Sigmoid colon (tissue), 4 donors: ENCODE results near the gene POLR3K.

ENCODE experiments used
- EP300 ChIP-seq, 4 donors: sonication (generic); formaldehyde crosslinking; IDR thresholded peaks; one replicate each; pipeline ENCODE4 v1.6.1; 2017; ENCODE audit warnings: antibody characterized with exemption in 4 of 4
- POLR2AphosphoS5 ChIP-seq, 4 donors: sonication (generic); formaldehyde crosslinking; IDR thresholded peaks; one replicate each; pipeline ENCODE4 v1.6.1; 2017; ENCODE audit warnings: antibody characterized with exemption in 4 of 4
- TF ChIP-seq, protein P1 (sequence below), 4 experiments: fragments of 450-650 bp in 3 of 4; fragments of 200-600 bp in 1 of 4; IDR thresholded peaks; one replicate each; pipeline ENCODE4 v1.5.1; 2016 to 2019; ENCODE audit warnings: antibody characterized with exemption in 4 of 4, mild to moderate bottlenecking in 3 of 4, moderate library complexity in 2 of 4

DNA sequence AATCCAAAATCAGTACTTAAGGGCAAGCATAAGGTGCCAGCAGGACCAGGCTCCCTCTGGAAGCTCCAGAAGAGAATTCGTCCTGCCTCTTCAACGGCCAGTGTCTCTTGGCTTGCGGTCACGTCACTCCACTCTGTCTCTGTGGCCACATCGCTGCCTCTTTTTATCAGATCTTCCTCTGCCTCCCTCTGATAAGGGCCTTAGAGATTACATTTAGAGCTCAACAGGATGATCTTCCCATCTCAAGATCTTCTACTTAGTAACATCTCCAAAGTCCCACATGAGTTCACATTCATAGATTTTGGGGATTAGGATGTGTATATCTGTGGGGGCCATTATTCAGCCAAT is 41.5 kb upstream of the POLR3K start:
- no peak for TF ChIP-seq POLR2AphosphoS5 (IDR thresholded peaks at IDR 0.05)
- TF ChIP-seq, protein P1, sequence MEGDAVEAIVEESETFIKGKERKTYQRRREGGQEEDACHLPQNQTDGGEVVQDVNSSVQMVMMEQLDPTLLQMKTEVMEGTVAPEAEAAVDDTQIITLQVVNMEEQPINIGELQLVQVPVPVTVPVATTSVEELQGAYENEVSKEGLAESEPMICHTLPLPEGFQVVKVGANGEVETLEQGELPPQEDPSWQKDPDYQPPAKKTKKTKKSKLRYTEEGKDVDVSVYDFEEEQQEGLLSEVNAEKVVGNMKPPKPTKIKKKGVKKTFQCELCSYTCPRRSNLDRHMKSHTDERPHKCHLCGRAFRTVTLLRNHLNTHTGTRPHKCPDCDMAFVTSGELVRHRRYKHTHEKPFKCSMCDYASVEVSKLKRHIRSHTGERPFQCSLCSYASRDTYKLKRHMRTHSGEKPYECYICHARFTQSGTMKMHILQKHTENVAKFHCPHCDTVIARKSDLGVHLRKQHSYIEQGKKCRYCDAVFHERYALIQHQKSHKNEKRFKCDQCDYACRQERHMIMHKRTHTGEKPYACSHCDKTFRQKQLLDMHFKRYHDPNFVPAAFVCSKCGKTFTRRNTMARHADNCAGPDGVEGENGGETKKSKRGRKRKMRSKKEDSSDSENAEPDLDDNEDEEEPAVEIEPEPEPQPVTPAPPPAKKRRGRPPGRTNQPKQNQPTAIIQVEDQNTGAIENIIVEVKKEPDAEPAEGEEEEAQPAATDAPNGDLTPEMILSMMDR (IDR thresholded peaks at IDR 0.05) = no peak
- no peak for TF ChIP-seq EP300 (IDR thresholded peaks at IDR 0.05)
